GM19455 (cell line): ENCODE data around the gene LINC01488.

Experiments used
- ATAC-seq: cut with Tn5 transposase; IDR thresholded peaks from one replicate; pipeline ENCODE4 v1.9.1; 2021; ENCODE audit not compliant: unreplicated experiment

The LINC01488 gene

GRCh38 chr11:69542314-69543168 lies 61.1 kb downstream of the LINC01488 start:
- no peak for ATAC-seq
